HepG2 (cell line): ENCODE measurements around the gene AGAP1. TPM values are rescaled to one million over a fixed set of nuclear protein-coding genes. Genes with fewer than 3 reads are reported as not detected.

Source experiments
- ADNP ChIP-seq: sonication (generic); formaldehyde crosslinking; IDR thresholded peaks from 2 replicates; pipeline ENCODE4 v1.4.0; 2020; ENCODE audit warnings: missing genetic modification reagents
- ARID5B ChIP-seq: IDR thresholded peaks from 2 replicates; pipeline ENCODE4 v1.4.0; 2020; ENCODE audit warnings: mild to moderate bottlenecking, missing genetic modification reagents
- E2F2 ChIP-seq: sonication (generic); formaldehyde crosslinking; IDR thresholded peaks from 2 replicates; pipeline ENCODE4 v1.4.0; 2020; ENCODE audit warnings: missing genetic modification reagents, borderline replicate concordance
- FOXO4 ChIP-seq: sonication (generic); formaldehyde crosslinking; conservative IDR thresholded peaks from 2 replicates; pipeline ENCODE4 v1.8.1; 2023; ENCODE audit warnings: missing genetic modification reagents
- MBNL3 ChIP-seq: fragments of 250-450 bp; sonication (Bioruptor Pico); conservative IDR thresholded peaks from 2 replicates; pipeline ENCODE4 v1.8.0; 2022; ENCODE audit warnings: mild to moderate bottlenecking, inconsistent platforms
- MTA1 ChIP-seq: sonication (generic); formaldehyde crosslinking; IDR thresholded peaks from 2 replicates; pipeline ENCODE4 v1.4.0; 2020; ENCODE audit warnings: missing genetic modification reagents, mild to moderate bottlenecking, borderline replicate concordance
- PAXIP1 ChIP-seq: sonication (generic); formaldehyde crosslinking; conservative IDR thresholded peaks from 2 replicates; pipeline ENCODE4 v1.4.0; 2020; ENCODE audit warnings: mild to moderate bottlenecking, missing genetic modification reagents, moderate library complexity
- TARDBP ChIP-seq: sonication (generic); formaldehyde crosslinking; IDR thresholded peaks from 2 replicates; pipeline ENCODE4 v1.8.0; 2022; ENCODE audit warnings: mild to moderate bottlenecking, missing genetic modification reagents
- ZBTB10 ChIP-seq: sonication (generic); formaldehyde crosslinking; IDR thresholded peaks from 2 replicates; pipeline ENCODE4 v1.4.0; 2020; ENCODE audit warnings: missing genetic modification reagents, borderline replicate concordance
- ZNF207 ChIP-seq: fragments of 450-650 bp; IDR thresholded peaks from 2 replicates; pipeline ENCODE4 v1.6.1; 2016; ENCODE audit warnings: antibody characterized with exemption, borderline replicate concordance
- ZNF629 ChIP-seq: sonication (generic); formaldehyde crosslinking; conservative IDR thresholded peaks from 2 replicates; pipeline ENCODE4 v1.5.0; 2020; ENCODE audit warnings: missing genetic modification reagents
- ZNF780A ChIP-seq: sonication (generic); formaldehyde crosslinking; IDR thresholded peaks from 2 replicates; pipeline ENCODE4 v1.8.0; 2022; ENCODE audit warnings: mild to moderate bottlenecking, missing genetic modification reagents, moderate library complexity
- polyA plus RNA-seq, 8 experiments: library from polyadenylated mRNA; depleted of rRNA in 3 of 8; stranded (reverse) in 7 of 8; unstranded in 1 of 8; fragments of >200 nt; fragmentation: Illumina TruSeq in 4 of 8; extraction: Trizol in 4 of 8; gene quantifications; 2 replicates each; pipeline versions ENCODE4 v1.2.1 to v1.2.3, GENCODE V29; 2011 to 2016; ENCODE audit warnings: low read depth in 4 of 8, missing spikeins in 1 of 8, mixed read lengths in 1 of 8; ENCODE audit not compliant: insufficient read depth in 1 of 8
- total RNA-seq, 5 experiments: library from RNA; depleted of rRNA; stranded (reverse); fragments of >200 nt; fragmentation: Illumina TruSeq; extraction: Trizol; gene quantifications; 2 replicates each; pipeline ENCODE4 v1.2.3, GENCODE V29; 2016; ENCODE audit warnings: low read depth in 1 of 5

The AGAP1 gene
- total and polyA plus RNA-seq, 2 of the 13 experiments (the other 11 are each of a cell fraction or from before 2014, with no cell fraction given), result 21.2 to 32.7 TPM

GRCh38 chr2:235762832-235763598, 269.2 kb downstream of the AGAP1 start (continued):
- TF ChIP-seq ZBTB10 (CRISPR knock-in tag) (no peak), MTA1 (CRISPR knock-in tag) (no peak), ADNP (CRISPR knock-in tag) (no peak), ZNF207 (no peak), ARID5B (CRISPR knock-in tag) (peak; percentile 49; the same call in 1 of the 2 replicates), MBNL3 (CRISPR knock-in tag) (no peak), ZNF629 (CRISPR knock-in tag) (no peak), E2F2 (CRISPR knock-in tag) (no peak), TARDBP (CRISPR knock-in tag) (no peak), PAXIP1 (CRISPR knock-in tag) (peak; percentile 66), FOXO4 (CRISPR knock-in tag) (0 out of 2 replicates have a peak, but pooled peaks have one; percentile 36), ZNF780A (CRISPR knock-in tag) (no peak)
